DOHH2 (cell line): ENCODE measurements around the gene GPC6.

Experiments
- H3F3A ChIP-seq: fragments of 200-600 bp; sonication (generic), shearing (Covaris generic); 2 replicates; pipeline ENCODE4 v1.6.0; 2016; ENCODE audit warnings: antibody characterized with exemption, mild to moderate bottlenecking; ENCODE audit not compliant: control insufficient read depth, insufficient read depth
- H3K27ac ChIP-seq: fragments of 200-600 bp; sonication (generic); 2 replicates; pipeline ENCODE4 v1.5.1; 2014; ENCODE audit warnings: low read depth, mild to moderate bottlenecking, low read length, moderate library complexity
- H3K27me3 ChIP-seq: fragments of 200-600 bp; sonication (generic); 2 replicates; pipeline ENCODE4 v1.6.1; 2014; ENCODE audit warnings: mild to moderate bottlenecking, low read length, mixed read lengths; ENCODE audit not compliant: control insufficient read depth
- H3K36me3 ChIP-seq: fragments of 200-600 bp; sonication (generic); 2 replicates; pipeline ENCODE4 v1.6.1; 2014; ENCODE audit warnings: mild to moderate bottlenecking, low read length, moderate library complexity, mixed read lengths; ENCODE audit not compliant: control insufficient read depth
- H3K4me1 ChIP-seq: fragments of 200-600 bp; sonication (generic); 2 replicates; pipeline ENCODE4 v1.6.1; 2014; ENCODE audit warnings: mild to moderate bottlenecking, low read length, mixed read lengths; ENCODE audit not compliant: control insufficient read depth
- H3K4me2 ChIP-seq: fragments of 200-600 bp; sonication (generic); 2 replicates; pipeline ENCODE4 v1.6.0; 2014; ENCODE audit warnings: mild to moderate bottlenecking, low read length, moderate library complexity
- H3K4me3 ChIP-seq: fragments of 200-600 bp; sonication (generic); 2 replicates; pipeline ENCODE4 v1.5.1; 2014; ENCODE audit warnings: mild to moderate bottlenecking, low read length, mixed read lengths
- H3K79me2 ChIP-seq: fragments of 200-600 bp; sonication (generic); 2 replicates; pipeline ENCODE4 v1.6.1; 2014; ENCODE audit warnings: mild to moderate bottlenecking, low read length, mixed read lengths; ENCODE audit not compliant: control insufficient read depth
- H3K9me2 ChIP-seq: fragments of 200-600 bp; sonication (generic); replicated peaks from 2 replicates; pipeline ENCODE4 v1.6.1; 2014; ENCODE audit warnings: mild to moderate bottlenecking, low read length, mixed read lengths; ENCODE audit not compliant: control insufficient read depth
- H3K9me3 ChIP-seq: fragments of 200-600 bp; sonication (generic); 2 replicates; pipeline ENCODE4 v1.6.1; 2014; ENCODE audit warnings: antibody characterized with exemption, low read length, mixed read lengths; ENCODE audit not compliant: control insufficient read depth, insufficient read depth
- H4K20me1 ChIP-seq: fragments of 200-600 bp; sonication (generic); 2 replicates; pipeline ENCODE4 v1.6.0; 2014; ENCODE audit warnings: low read depth, mild to moderate bottlenecking, antibody characterized with exemption, low read length, moderate library complexity; ENCODE audit not compliant: control insufficient read depth, insufficient read depth
- CTCF ChIP-seq: fragments of 200-600 bp; sonication (generic); IDR thresholded peaks from one replicate; pipeline ENCODE4 v1.5.1; 2014; ENCODE audit warnings: antibody characterized with exemption, mild to moderate bottlenecking, low read depth, low read length; ENCODE audit not compliant: poor library complexity, severe bottlenecking
- EZH2phosphoT487 ChIP-seq: fragments of 200-600 bp; sonication (generic); IDR thresholded peaks from 2 replicates; pipeline ENCODE4 v1.6.1; 2017; ENCODE audit warnings: borderline replicate concordance, mild to moderate bottlenecking, antibody characterized with exemption, low read length, moderate library complexity, mixed read lengths

The GPC6 gene

GRCh38 chr13:93499991-93500390 is 273.4 kb downstream of the GPC6 start:
- TF ChIP-seq EZH2phosphoT487 (no peak), CTCF (no peak)
- Histone ChIP-seq H3F3A (no peaks in the 10 kb centered on the region), H3K9me3 (peaks cover 3% of the 10 kb centered on the region; the same call in 1 of the 2 replicates), H3K79me2 (no peaks in the 10 kb centered on the region), H3K4me3 (no peak overlapping the region), H3K4me2 (no peak overlapping the region), H3K4me1 (no peaks in the 10 kb centered on the region), H3K27me3 (no peaks in the 10 kb centered on the region), H3K9me2 (no peaks in the 10 kb centered on the region), H4K20me1 (no peaks in the 10 kb centered on the region), H3K36me3 (no peaks in the 10 kb centered on the region), H3K27ac (no peak overlapping the region)

- H3K36me3 ChIP-seq: no peaks in the 10 kb centered on the region
- H4K20me1 ChIP-seq: no peaks in the 10 kb centered on the region
- no peaks in the 10 kb centered on the region for H3F3A ChIP-seq
- H3K27me3 ChIP-seq: no peaks in the 10 kb centered on the region
- TF ChIP-seq CTCF (no peak), EZH2phosphoT487 (no peak)
- no peaks in the 10 kb centered on the region for H3K79me2 ChIP-seq
- H3K9me3 ChIP-seq: no peaks in the 10 kb centered on the region
- H3K4me3 ChIP-seq: no peak overlapping the region
- H3K4me2 ChIP-seq: no peak overlapping the region
- H3K4me1 ChIP-seq: no peaks in the 10 kb centered on the region
- H3K9me2 ChIP-seq: no peaks in the 10 kb centered on the region
- no peak overlapping the region for H3K27ac ChIP-seq
Observed at GRCh38 chr13:93502071-93502470, 275.5 kb downstream of the GPC6 start.

GRCh38 chr13:93502987-93503615 is 276.5 kb downstream of the GPC6 start:
- no peak for TF ChIP-seq CTCF
- TF ChIP-seq EZH2phosphoT487: no peak
- no peak overlapping the region for H3K4me3 ChIP-seq
- H3F3A ChIP-seq: no peaks in the 10 kb centered on the region
- no peaks in the 10 kb centered on the region for H3K36me3 ChIP-seq
- H3K79me2 ChIP-seq: no peaks in the 10 kb centered on the region
- H3K27me3 ChIP-seq: no peaks in the 10 kb centered on the region
- no peaks in the 10 kb centered on the region for H3K9me3 ChIP-seq
- no peaks in the 10 kb centered on the region for H4K20me1 ChIP-seq
- no peak overlapping the region for H3K4me2 ChIP-seq
- H3K27ac ChIP-seq: no peak overlapping the region
- H3K4me1 ChIP-seq: no peaks in the 10 kb centered on the region
- no peaks in the 10 kb centered on the region for H3K9me2 ChIP-seq
